ENCODE data around the gene LAMC2.

The LAMC2 gene

GRCh38 chr1:183287191-183287675 is 101.2 kb downstream of the LAMC2 start:
- DNase-seq (ENCODE audit: low read depth): no peak
- H3K4me3 ChIP-seq (ENCODE audit: low read depth, low read length): no peak overlapping the region
- TF ChIP-seq, protein P1, sequence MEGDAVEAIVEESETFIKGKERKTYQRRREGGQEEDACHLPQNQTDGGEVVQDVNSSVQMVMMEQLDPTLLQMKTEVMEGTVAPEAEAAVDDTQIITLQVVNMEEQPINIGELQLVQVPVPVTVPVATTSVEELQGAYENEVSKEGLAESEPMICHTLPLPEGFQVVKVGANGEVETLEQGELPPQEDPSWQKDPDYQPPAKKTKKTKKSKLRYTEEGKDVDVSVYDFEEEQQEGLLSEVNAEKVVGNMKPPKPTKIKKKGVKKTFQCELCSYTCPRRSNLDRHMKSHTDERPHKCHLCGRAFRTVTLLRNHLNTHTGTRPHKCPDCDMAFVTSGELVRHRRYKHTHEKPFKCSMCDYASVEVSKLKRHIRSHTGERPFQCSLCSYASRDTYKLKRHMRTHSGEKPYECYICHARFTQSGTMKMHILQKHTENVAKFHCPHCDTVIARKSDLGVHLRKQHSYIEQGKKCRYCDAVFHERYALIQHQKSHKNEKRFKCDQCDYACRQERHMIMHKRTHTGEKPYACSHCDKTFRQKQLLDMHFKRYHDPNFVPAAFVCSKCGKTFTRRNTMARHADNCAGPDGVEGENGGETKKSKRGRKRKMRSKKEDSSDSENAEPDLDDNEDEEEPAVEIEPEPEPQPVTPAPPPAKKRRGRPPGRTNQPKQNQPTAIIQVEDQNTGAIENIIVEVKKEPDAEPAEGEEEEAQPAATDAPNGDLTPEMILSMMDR (IDR thresholded peaks at IDR 0.05; ENCODE audit: low read depth, low read length, missing control alignments): no peak

DNA sequence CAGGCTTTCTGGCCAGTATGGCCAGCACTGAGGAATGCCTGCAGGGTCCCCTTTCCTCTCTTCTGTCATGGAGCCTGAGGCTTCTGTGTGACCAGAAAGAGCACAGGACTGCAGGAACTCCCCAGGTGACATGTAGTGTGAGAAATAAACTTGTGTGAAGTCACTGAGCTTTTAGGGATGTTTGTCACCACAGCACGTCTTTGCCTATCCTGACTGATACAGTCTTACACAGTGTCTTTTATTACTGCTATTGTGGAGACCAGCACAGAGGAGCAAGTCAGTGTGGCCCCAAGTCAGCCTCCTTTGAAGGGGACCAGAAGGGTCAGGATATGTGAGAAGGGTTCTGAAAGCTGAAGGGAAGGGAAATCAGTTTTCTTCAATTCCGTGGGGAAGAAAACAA is 102.5 kb downstream of the LAMC2 start:
- no peak overlapping the region for H3K4me3 ChIP-seq (ENCODE audit: low read depth, low read length)
- DNase-seq (ENCODE audit: low read depth): no peak
- TF ChIP-seq, protein P1 (IDR thresholded peaks at IDR 0.05; ENCODE audit: low read depth, low read length, missing control alignments): no peak

GRCh38 chr1:183289051-183289496 is 103.0 kb downstream of the LAMC2 start:
- no peak overlapping the region for H3K4me3 ChIP-seq (ENCODE audit: low read depth, low read length)
- TF ChIP-seq, protein P1 (IDR thresholded peaks at IDR 0.05; ENCODE audit: low read depth, low read length, missing control alignments): no peak
- DNase-seq (ENCODE audit: low read depth): no peak

- H3K4me3 ChIP-seq (ENCODE audit: low read depth, low read length): no peak overlapping the region
- TF ChIP-seq, protein P1 (IDR thresholded peaks at IDR 0.05; ENCODE audit: low read depth, low read length, missing control alignments): no peak
- no peak for DNase-seq (ENCODE audit: low read depth)
These were observed 104.6 kb downstream of the LAMC2 start for GRCh38 chr1:183290628-183291027.

DNA sequence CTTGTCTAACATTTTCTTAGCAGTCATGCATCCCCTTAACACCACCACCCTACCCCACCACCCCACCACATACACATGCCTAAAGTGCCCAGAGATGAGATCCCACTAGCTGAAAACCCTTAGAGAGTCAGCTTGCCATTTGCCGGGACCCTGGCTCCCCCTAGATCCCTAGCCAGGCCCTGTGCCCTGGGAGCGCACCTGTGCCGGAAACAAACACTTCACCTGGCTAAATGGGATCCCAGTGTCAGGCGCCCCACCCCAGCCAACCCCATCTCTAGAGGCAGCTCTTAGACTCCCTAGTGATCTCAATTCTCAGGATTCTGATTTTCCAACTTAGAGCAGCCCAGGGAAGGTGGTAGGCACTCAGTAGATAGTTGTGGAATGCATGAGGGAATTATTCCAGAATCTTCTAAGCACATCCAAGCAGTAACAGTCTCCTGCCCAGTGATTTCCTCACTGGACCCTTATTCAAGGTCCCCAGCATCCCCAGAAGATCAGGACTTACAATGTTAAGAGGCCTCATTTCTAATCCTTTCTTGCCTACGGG is 105.2 kb downstream of the LAMC2 start:
- TF ChIP-seq, protein P1 (IDR thresholded peaks at IDR 0.05; ENCODE audit: low read depth, low read length, missing control alignments): no peak
- H3K4me3 ChIP-seq (ENCODE audit: low read depth, low read length): no peak overlapping the region
- DNase-seq (ENCODE audit: low read depth): no peak

- no peak for DNase-seq (ENCODE audit: low read depth)
- TF ChIP-seq, protein P1 (IDR thresholded peaks at IDR 0.05; ENCODE audit: low read depth, low read length, missing control alignments): no peak
- no peak overlapping the region for H3K4me3 ChIP-seq (ENCODE audit: low read depth, low read length)
These were observed 105.9 kb downstream of the LAMC2 start for GRCh38 chr1:183291802-183292514.
